ENCODE results near the gene KLHL15. TPM values are rescaled to one million over a fixed set of nuclear protein-coding genes. Genes with fewer than 3 reads are reported as not detected.

The KLHL15 gene
- polyA plus RNA-seq, 6 donors from 2014 or later = 2.5 to 4.5 (median 3.3) TPM; not detected in 1

DNA sequence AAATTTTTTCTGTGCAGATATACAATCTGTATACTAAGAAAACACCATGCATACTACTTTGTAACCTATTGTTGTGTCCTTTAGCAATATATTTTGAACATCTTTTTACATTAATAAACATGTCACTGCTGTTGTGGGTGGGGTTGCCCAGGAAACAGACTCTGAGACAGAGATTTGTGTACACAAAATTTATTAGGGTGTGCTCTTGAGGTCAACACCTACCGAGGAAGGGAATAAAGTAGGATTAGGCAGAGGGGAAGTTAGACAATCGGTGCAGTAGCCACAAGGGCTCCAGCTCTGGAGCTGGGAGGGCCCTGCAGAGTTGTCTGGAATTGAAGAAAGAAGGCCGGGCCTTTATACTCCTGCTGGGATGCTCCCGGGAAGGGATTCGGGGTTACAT is 62.8 kb downstream of the KLHL15 start:
- Mint-ChIP-seq H3K4me3 (no peak overlapping the region), H3K4me1 (no peaks in the 10 kb centered on the region), H3K9me3 (peaks cover 0 to 5% (median 0%) of the 10 kb centered on the region in 7 donors), H3K27me3 (peaks cover 0 to 15% (median 0%) of the 10 kb centered on the region in 3 donors), H3K36me3 (no peaks in the 10 kb centered on the region), H3K27ac (no peak overlapping the region)
- ATAC-seq (ENCODE audit: low read depth in 2 of 2) = no peak
- no peak for DNase-seq

DNA sequence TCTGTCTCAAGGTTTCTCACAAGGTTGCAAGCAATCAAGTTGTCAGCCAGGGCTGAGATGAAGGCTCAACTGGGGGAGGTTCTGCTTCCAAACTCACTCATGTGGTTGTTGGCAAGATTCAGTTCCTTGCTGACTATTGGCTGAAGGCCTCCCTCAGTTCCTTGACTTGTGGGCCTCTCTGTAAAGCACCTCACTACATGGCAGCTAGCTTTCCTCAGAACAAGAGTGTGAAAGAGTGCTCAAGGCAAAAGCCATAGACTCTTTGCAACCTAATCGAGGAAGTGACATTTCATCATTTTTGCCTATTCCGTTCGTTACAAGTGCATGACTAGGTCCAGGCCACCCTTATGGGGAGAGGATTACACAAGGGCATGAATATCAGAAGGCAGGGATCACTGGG is 67.2 kb downstream of the KLHL15 start:
- no peaks in the 10 kb centered on the region for H3K27me3 Mint-ChIP-seq
- no peaks in the 10 kb centered on the region for H3K36me3 Mint-ChIP-seq
- DNase-seq (no peak), ATAC-seq (ENCODE audit: low read depth in 2 of 2) (no peak)
- no peaks in the 10 kb centered on the region for H3K4me1 Mint-ChIP-seq
- H3K4me3 Mint-ChIP-seq = no peak overlapping the region
- H3K27ac Mint-ChIP-seq = no peak overlapping the region
- H3K9me3 Mint-ChIP-seq = peaks cover 0 to 2% (median 0%) of the 10 kb centered on the region in 7 donors

DNA sequence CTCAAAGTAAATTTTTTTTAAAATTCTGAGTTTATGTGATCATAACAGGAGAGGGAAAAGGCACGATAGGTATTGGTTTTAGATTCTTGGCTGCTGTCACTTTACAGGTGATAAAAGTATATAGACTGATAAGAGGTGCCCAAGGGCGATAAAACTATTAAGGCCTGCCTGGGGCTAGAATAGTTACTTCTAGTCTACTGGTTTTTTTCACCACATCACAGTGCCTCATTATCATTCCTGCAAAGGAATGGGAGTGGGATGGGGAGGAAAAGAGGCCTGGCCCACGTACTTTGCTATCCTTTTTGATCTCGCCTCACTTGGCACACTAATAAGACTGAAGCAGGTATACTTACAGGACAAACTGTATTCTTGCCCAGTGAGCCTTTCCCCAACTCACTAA is 72.6 kb downstream of the KLHL15 start:
- DNase-seq (no peak), ATAC-seq (ENCODE audit: low read depth in 2 of 2) (no peak)
- Mint-ChIP-seq H3K4me1 (peaks cover 8 to 17% (median 8%) of the 10 kb centered on the region in 3 donors), H3K36me3 (no peaks in the 10 kb centered on the region), H3K9me3 (peaks cover 0 to 2% (median 0%) of the 10 kb centered on the region in 7 donors), H3K27ac (peak overlapping the region in 1 of 6 donors; percentile 33), H3K4me3 (no peak overlapping the region), H3K27me3 (no peaks in the 10 kb centered on the region)

DNA sequence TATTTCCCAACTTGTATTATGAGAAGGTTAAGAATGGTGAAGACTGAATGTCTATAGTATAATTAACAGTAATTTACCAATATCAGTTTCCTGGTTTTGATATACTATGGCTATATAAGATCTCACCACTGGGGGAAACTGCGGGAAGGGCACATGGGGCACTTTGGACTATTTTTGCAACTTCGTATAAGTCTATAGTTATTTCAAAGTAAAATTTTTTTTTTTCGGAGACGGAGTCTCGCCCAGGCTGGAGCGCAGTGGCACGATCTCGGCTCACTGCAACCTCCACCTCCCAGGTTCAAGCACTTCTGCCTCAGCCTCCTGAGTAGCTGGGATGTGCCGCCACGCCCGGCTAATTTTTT is 73.1 kb downstream of the KLHL15 start:
- Mint-ChIP-seq H3K9me3 (peaks cover 0 to 1% (median 0%) of the 10 kb centered on the region in 7 donors), H3K27me3 (no peaks in the 10 kb centered on the region), H3K4me3 (peak overlapping the region in 6 of 8 donors; percentile 67 to 87 (median 78))

DNA sequence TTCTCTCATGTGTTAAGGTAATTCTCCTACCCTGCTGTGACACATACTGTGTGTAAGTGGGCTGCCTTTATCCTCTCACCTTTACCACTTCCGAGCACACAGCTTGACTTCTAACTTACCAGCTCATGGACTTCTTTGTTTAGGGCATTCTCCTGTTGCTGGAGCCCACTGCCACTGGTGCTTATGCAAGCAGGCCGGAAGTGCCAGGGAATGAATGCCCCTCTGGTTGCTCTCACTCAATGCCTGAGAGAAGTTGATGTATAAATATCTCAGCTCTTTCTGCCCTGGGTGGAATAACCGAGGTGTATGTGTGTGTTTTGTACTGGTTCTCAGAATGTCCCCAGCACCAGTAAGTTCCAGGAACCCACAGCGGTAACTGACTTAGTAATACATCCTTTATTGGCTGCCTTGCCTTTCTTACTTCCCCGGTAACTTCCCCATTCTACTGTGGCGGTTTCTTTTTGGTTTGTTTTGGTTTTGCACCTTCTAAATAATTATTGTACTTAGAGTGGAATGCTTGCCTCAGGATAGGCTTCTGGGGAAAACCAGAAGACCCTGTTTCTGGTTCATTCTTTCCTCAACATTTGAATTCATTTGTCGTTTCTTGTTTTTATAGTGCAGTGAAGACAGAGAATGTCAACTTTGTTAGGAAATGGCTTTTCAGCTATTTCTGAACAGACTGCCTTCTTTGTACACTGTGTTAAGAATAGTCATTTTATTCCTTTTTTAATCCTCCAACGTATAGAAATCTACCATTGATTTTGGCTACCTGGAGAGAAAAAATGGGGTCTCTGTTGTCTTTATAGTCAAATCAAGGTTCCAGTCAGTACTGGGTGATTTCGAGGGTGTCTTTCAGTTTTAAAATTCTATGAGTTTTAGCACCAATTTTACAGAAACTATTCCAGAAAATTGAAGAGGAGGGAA is 73.7 kb downstream of the KLHL15 start:
- peak; percentile 37 for DNase-seq
- Mint-ChIP-seq H3K36me3 (no peaks in the 10 kb centered on the region), H3K9me3 (peaks cover 0 to 1% (median 0%) of the 10 kb centered on the region in 7 donors), H3K27me3 (no peaks in the 10 kb centered on the region), H3K4me3 (peak overlapping the region; percentile 67 to 87 (median 80)), H3K27ac (peak overlapping the region; percentile 58 to 94 (median 85)), H3K4me1 (peaks cover 8 to 17% (median 8%) of the 10 kb centered on the region in 3 donors)
- ATAC-seq (ENCODE audit: low read depth in 2 of 2) = peak; percentile 96

More for the DNA sequence above, 73.1 kb downstream of the KLHL15 start:
- ATAC-seq (ENCODE audit: low read depth in 2 of 2) = peak; percentile 22 to 26
- H3K4me1 Mint-ChIP-seq = peaks cover 8 to 17% (median 8%) of the 10 kb centered on the region in 3 donors
- peak overlapping the region in 5 of 6 donors; percentile 58 to 88 (median 85) for H3K27ac Mint-ChIP-seq
- no peak for DNase-seq
- H3K36me3 Mint-ChIP-seq = no peaks in the 10 kb centered on the region

DNA sequence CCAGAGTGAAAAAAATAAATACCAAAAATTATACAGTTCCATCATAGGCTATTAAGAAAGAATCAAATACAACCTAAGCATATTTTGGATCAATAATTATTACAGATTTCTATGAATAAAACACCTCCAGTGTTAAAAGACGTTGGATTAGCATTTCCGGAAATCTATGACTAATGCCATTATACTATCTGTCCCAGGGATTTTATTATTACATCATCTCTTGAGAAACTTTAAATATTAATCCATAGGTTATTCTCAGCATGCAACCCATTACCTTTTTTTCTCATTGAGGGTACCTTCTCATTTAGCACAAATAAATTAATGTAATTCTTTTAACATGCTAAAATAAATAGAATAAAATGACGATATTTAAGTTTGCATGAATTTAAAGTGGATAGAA is 74.6 kb downstream of the KLHL15 start:
- Mint-ChIP-seq H3K27ac (peak overlapping the region in 1 of 6 donors; percentile 85), H3K36me3 (no peaks in the 10 kb centered on the region), H3K4me1 (peaks cover 8 to 17% (median 8%) of the 10 kb centered on the region in 3 donors), H3K27me3 (no peaks in the 10 kb centered on the region), H3K9me3 (peaks cover 0 to 1% (median 0%) of the 10 kb centered on the region in 7 donors), H3K4me3 (peak overlapping the region in 1 of 8 donors; percentile 87)
- ATAC-seq (ENCODE audit: low read depth in 2 of 2) (no peak), DNase-seq (no peak)

DNA sequence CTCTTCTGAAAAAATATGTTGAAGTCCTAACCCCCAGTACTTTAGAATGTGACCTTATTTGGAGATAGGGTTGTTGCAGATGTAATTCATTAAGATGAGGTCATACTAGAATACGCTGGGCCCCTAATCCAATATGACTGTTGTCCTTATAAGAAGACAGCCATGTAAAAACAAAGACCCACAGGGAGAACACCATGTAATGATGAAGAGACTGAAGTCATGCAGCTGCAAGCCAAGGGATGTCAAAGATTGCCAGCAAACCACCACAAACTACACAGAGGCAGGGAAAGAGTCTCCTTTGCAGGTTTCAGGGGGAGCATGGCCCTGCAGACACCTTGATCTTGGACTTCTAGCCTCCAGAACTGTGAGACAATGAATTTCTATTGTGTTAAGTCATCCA is 81.8 kb downstream of the KLHL15 start:
- Mint-ChIP-seq H3K36me3 (no peaks in the 10 kb centered on the region), H3K27ac (no peak overlapping the region), H3K4me1 (no peaks in the 10 kb centered on the region), H3K4me3 (no peak overlapping the region), H3K9me3 (peaks cover 0 to 1% (median 0%) of the 10 kb centered on the region in 7 donors), H3K27me3 (peaks cover 0 to 25% (median 0%) of the 10 kb centered on the region in 3 donors)
- no peak for DNase-seq
- no peak for ATAC-seq (ENCODE audit: low read depth in 2 of 2)

DNA sequence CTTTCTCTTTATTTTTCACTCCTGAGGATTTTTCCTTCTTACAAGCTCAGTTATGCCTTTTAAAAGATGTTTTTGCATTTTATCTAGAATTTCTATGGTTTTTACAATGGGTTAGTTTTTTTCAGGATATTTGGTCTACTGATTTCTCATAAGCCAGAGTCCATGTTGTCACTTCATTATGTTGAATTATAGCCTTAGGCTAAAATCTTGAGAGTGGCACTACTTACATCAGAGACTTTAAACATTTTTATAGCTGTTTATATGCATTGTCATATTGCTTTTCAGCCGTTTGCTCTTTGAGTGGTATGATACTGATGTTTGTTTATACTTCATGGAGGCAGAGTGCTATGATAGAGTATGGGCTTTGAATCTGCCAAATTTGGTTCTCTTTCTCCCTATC is 82.8 kb downstream of the KLHL15 start:
- no peak overlapping the region for H3K4me3 Mint-ChIP-seq
- H3K27ac Mint-ChIP-seq = no peak overlapping the region
- no peak for DNase-seq
- peaks cover 0 to 25% (median 0%) of the 10 kb centered on the region in 3 donors for H3K27me3 Mint-ChIP-seq
- H3K4me1 Mint-ChIP-seq = no peaks in the 10 kb centered on the region
- H3K9me3 Mint-ChIP-seq = no peaks in the 10 kb centered on the region
- ATAC-seq (ENCODE audit: low read depth in 2 of 2) = no peak
- no peaks in the 10 kb centered on the region for H3K36me3 Mint-ChIP-seq

DNA sequence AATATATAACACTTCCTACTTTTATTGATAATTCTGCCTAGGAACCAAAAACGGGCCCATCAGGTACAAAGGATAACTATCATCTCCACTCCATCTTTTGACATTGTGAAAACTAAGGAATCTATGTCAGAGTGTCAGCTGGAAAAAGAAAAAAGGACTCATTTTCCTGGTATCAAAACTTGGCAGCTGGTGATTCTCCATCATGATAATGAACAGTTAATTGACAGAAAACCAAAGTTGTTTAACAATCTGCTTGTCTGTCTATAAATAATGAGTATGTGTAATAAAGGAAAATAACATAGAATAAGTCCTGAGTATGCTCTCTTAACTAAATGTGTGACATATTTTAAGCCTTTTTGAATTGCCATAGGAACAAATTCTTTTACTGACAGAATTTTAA is 87.8 kb downstream of the KLHL15 start:
- H3K36me3 Mint-ChIP-seq = no peaks in the 10 kb centered on the region

DNA sequence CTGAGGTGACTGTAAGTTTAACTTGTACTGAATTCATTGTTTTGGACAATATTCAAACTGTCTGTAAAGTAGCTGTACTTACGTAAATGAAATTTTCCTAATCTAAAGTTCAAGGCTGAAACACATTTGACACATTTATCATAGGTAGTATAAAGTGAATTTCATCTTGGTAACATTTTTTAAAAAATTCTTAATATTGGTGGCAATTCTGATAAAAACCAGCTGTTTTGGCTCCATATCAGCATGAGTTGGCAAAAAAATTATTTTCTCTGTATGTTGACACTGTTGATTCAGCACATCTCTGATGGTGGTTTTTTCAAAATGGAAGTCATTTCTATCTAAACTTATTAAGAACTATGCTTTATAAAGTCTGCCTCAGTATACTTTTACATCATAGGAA is 88.3 kb downstream of the KLHL15 start:
- Mint-ChIP-seq H3K36me3 (no peaks in the 10 kb centered on the region), H3K4me3 (no peak overlapping the region), H3K27me3 (peaks cover 0 to 8% (median 0%) of the 10 kb centered on the region in 3 donors), H3K27ac (no peak overlapping the region), H3K9me3 (no peaks in the 10 kb centered on the region), H3K4me1 (no peaks in the 10 kb centered on the region)
- DNase-seq = no peak
- no peak for ATAC-seq (ENCODE audit: low read depth in 2 of 2)

More for the DNA sequence above, 87.8 kb downstream of the KLHL15 start:
- Mint-ChIP-seq H3K4me3 (no peak overlapping the region), H3K9me3 (no peaks in the 10 kb centered on the region), H3K4me1 (no peaks in the 10 kb centered on the region), H3K27ac (no peak overlapping the region), H3K27me3 (peaks cover 0 to 12% (median 0%) of the 10 kb centered on the region in 3 donors)
- ATAC-seq (ENCODE audit: low read depth in 2 of 2) = no peak
- no peak for DNase-seq

DNA sequence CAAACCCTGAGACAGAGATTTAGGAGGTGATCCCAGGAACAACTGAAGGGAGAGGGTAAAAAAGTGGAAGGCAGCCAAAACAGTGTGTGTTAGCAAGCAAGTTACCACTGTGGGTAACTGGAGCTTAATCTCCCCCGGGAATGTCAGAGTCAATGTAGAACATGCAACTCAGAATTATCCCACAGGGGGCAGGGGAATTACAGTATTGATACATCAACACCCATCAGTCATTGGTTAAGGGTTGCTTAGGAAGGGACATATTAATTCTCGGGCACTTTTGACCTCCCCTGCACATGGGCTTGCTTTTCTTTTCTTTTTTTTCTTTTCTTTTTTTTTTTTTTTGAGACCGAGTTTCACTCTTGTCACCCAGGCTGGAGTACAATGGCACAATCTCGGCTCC is 89.9 kb downstream of the KLHL15 start:
- Mint-ChIP-seq H3K4me1 (no peaks in the 10 kb centered on the region), H3K27me3 (no peaks in the 10 kb centered on the region), H3K36me3 (no peaks in the 10 kb centered on the region), H3K9me3 (no peaks in the 10 kb centered on the region), H3K27ac (no peak overlapping the region), H3K4me3 (no peak overlapping the region)
- no peak for ATAC-seq (ENCODE audit: low read depth in 2 of 2)
- no peak for DNase-seq

DNA sequence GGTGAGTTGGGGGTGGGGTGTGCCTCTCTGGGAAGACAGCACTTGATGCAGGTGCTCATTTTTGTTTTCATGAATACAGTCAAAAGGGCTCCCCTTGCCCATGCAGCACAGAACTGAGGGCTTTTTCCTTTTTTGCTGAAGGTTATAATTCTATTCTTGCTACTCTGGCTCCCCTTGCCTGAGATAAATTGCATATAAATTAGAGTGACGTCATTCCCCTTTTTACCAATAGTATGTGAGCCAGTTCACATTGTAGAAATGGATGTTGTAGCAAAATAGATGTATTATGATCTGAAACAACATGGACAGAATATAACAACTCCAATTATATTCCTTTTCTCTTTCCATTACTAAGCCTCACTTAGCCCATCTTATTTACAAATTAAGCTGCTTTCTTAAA is 90.8 kb downstream of the KLHL15 start:
- Mint-ChIP-seq H3K4me1 (peaks cover 1 to 4% (median 2%) of the 10 kb centered on the region in 3 donors), H3K27me3 (no peaks in the 10 kb centered on the region), H3K9me3 (no peaks in the 10 kb centered on the region), H3K4me3 (peak overlapping the region in 1 of 8 donors; percentile 22), H3K27ac (no peak overlapping the region), H3K36me3 (no peaks in the 10 kb centered on the region)
- no peak for ATAC-seq (ENCODE audit: low read depth in 2 of 2)
- DNase-seq = no peak

DNA sequence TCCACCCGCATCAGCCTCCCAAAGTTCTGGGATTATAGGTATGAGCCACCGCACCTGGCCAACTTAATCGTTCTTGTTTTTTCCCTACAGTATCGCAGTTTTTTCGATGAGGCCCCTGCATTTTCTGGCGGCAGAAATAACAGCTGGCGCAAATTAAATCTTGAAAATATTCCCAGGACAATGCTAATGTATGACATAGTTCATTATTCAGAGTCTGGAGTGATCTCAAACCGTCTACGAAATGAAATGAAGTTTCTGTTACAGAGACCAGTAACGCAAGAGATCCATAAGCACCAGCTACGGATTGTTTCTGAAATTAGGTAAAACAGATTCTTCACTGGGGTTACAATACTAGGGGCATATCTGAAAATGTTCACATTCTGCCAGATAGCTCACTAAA is 91.9 kb downstream of the KLHL15 start:
- ATAC-seq (ENCODE audit: low read depth in 2 of 2) = no peak
- no peaks in the 10 kb centered on the region for H3K27me3 Mint-ChIP-seq
- peaks cover 4 to 6% (median 4%) of the 10 kb centered on the region in 3 donors for H3K4me1 Mint-ChIP-seq
- DNase-seq = no peak
- no peaks in the 10 kb centered on the region for H3K9me3 Mint-ChIP-seq
- H3K4me3 Mint-ChIP-seq = no peak overlapping the region
- no peak overlapping the region for H3K27ac Mint-ChIP-seq
- no peaks in the 10 kb centered on the region for H3K36me3 Mint-ChIP-seq

Measured in naive B cell (primary cell).